Heart right ventricle (tissue), 16 donors: ENCODE data around the gene UNC5C. TPM values are rescaled to one million over a fixed set of nuclear protein-coding genes. Genes with fewer than 3 reads are reported as not detected.

Source experiments
- ATAC-seq, 8 donors: fragments of 200-7000 bp; cut with Tn5 transposase; one replicate each; pipeline ENCODE4 v1.9.1; 2020; ENCODE audit warnings: mild to moderate bottlenecking in 8 of 8, moderate library complexity in 8 of 8, moderate number of reproducible peaks in 1 of 8
- DNase-seq, 2 donors: peaks; one replicate each; pipeline ENCODE4 v3.0.0-alpha.2; 2020
- H3K27ac ChIP-seq, 10 donors: fragments of 200-600 bp; sonication (generic) in 2 of 10; one replicate each; pipeline versions ENCODE4 v1.5.0 to v1.8.0; 2020 to 2022; ENCODE audit warnings: mild to moderate bottlenecking in 3 of 10
- H3K27me3 ChIP-seq, 7 donors: fragments of 200-600 bp; one replicate each; pipeline ENCODE4 v1.8.0; 2021 to 2022; ENCODE audit warnings: mild to moderate bottlenecking in 2 of 7
- H3K36me3 ChIP-seq, 9 donors: fragments of 200-600 bp; sonication (generic) in 1 of 9; one replicate each; pipeline versions ENCODE4 v1.5.0 to v1.8.0; 2020 to 2022; ENCODE audit warnings: mild to moderate bottlenecking in 2 of 9
- H3K4me1 ChIP-seq, 9 donors: fragments of 200-600 bp; sonication (generic) in 1 of 9; one replicate each; pipeline versions ENCODE4 v1.5.0 to v1.8.0; 2020 to 2022; ENCODE audit warnings: mild to moderate bottlenecking in 4 of 9
- H3K4me3 ChIP-seq, 10 donors: fragments of 200-600 bp; sonication (generic) in 2 of 10; one replicate each; pipeline versions ENCODE4 v1.5.0 to v1.8.0; 2020 to 2022; ENCODE audit warnings: mild to moderate bottlenecking in 7 of 10, moderate library complexity in 2 of 10
- H3K9me3 ChIP-seq, 11 donors: fragments of 200-600 bp in 10 of 11; sonication (generic) in 2 of 11; one replicate each; pipeline versions ENCODE4 v1.5.0 to v1.8.0; 2013 to 2022; ENCODE audit warnings: mild to moderate bottlenecking in 2 of 11, control low read depth in 1 of 11, moderate library complexity in 1 of 11
- CTCF ChIP-seq, 9 donors: fragments of 200-600 bp; sonication (generic) in 2 of 9; IDR thresholded peaks; one replicate each; pipeline versions ENCODE4 v1.5.0 to v1.8.0; 2021 to 2022; ENCODE audit warnings: antibody characterized with exemption in 9 of 9, mild to moderate bottlenecking in 5 of 9, moderate library complexity in 1 of 9
- WGBS, 2 donors: extraction: QIAGEN DNeasy Blood & Tissue Kit; methylation state at CpG; one replicate each; pipeline ENCODE4 v1.1.7; 2013; ENCODE audit warnings: inconsistent platforms in 1 of 2; 5-methylcytosine and 5-hydroxymethylcytosine counted together
- intact Hi-C, 10 donors: fragments of 100-400 bp; cut with DNase I; formaldehyde crosslinking; loops; one replicate each; pipeline versions ENCODE4 v1.11.1 to v1.14.2; 2022
- polyA plus RNA-seq, 2 donors: library from polyadenylated mRNA; stranded (reverse); fragments of 200-250 nt; gene quantifications; one replicate each; pipeline ENCODE4 v1.2.3, GENCODE V29; 2013
- total RNA-seq, 10 donors: library from RNA; stranded (reverse); fragmentation: NEBNext Ultra II Directional in 3 of 10; extraction: Animal tissue kit (Norgen Biotek cat#: 25700) in 3 of 10; gene quantifications; one replicate each; pipeline versions ENCODE4 v1.2.1 to v1.2.4, GENCODE V29; 2021 to 2023
- donor health status: Arrhythmogenic right ventricular cardiomyopathy.
- donor health status: ischemic (EF 13 %, LVEDD 7.1; RV severe dilation, severe dysfunction).
- donor health status: healthy with polysubstance abuse.
- donor health status: DM: no; HTN: yes; CAD: no.
- donor health status: DM: no; HTN: no; CAD: no.
- donor health status: ischemic (EF 25% LVEDD 6.9; RV normal size, moderate dysfunction).
- donor health status: ischemic (EF 25% LVEDD 5.7; RV mildly dilated, moderate dysfunction).
- donor health status: healthy.
- donor health status: DM: yes; HTN: yes; CAD: no.
- donor health status: Ischemic cardiomyopathy.
- donor health status: ischemic (EF 35%, LVEDD 5.7; RV mildly dilated, moderate dysfunction).
- donor health status: nonischemic (EF 11% LVEDD 7.7; RV severe dilation, severe dysfunction).
- donor health status: DM: yes; HTN: yes; CAD: no.
- donor health status: PGD.
- donor health status: ischemic (EF 29% LVEDD 5.4; RV normal size, mild dysfunction).
- donor health status: nonischemic (EF 23%, LVEDD 6.1; RV moderate dilation, normal function).

UNC5C gene
- total and polyA plus RNA-seq, 12 donors, result 0.44 to 3.2 (median 1.5) TPM

GRCh38 chr4:95439071-95439470 is 109.7 kb downstream of the UNC5C start:
- ATAC-seq, result no peak
- Histone ChIP-seq H3K27ac (no peak overlapping the region), H3K36me3 (no peaks in the 10 kb centered on the region), H3K27me3 (no peaks in the 10 kb centered on the region), H3K4me1 (no peaks in the 10 kb centered on the region), H3K4me3 (no peak overlapping the region), H3K9me3 (no peaks in the 10 kb centered on the region)
- WGBS, 2 donors, result 54 to 76% methylated on average over 2 of the region's 2 CpGs
- intact Hi-C loops, result no loop called here
- no peak for DNase-seq
- TF ChIP-seq CTCF (IDR thresholded peaks at IDR 0.05), result no peak

GRCh38 chr4:95432466-95432865 is 116.3 kb downstream of the UNC5C start:
- no peak for TF ChIP-seq CTCF (IDR thresholded peaks at IDR 0.05)
- Histone ChIP-seq H3K27me3 (no peaks in the 10 kb centered on the region), H3K9me3 (no peaks in the 10 kb centered on the region), H3K4me1 (peaks cover 0 to 10% (median 0%) of the 10 kb centered on the region in 9 donors), H3K27ac (no peak overlapping the region), H3K4me3 (no peak overlapping the region), H3K36me3 (no peaks in the 10 kb centered on the region)
- intact Hi-C loops, result no loop called here
- no peak for DNase-seq
- ATAC-seq, result no peak
- WGBS, 2 donors, result 63 to 81% methylated on average over 1 of the region's 1 CpG

- intact Hi-C loops, result no loop called here
- no peaks in the 10 kb centered on the region for H3K36me3 ChIP-seq
- H3K27me3 ChIP-seq, result no peaks in the 10 kb centered on the region
- no peak for TF ChIP-seq CTCF (IDR thresholded peaks at IDR 0.05)
- no peak overlapping the region for H3K27ac ChIP-seq
- no peak for ATAC-seq
- peaks cover 0 to 10% (median 0%) of the 10 kb centered on the region in 9 donors for H3K4me1 ChIP-seq
- WGBS, 2 donors, result 79 to 80% methylated on average over 2 of the region's 2 CpGs
- no peak for DNase-seq
- H3K4me3 ChIP-seq, result no peak overlapping the region
- no peaks in the 10 kb centered on the region for H3K9me3 ChIP-seq
Measured at GRCh38 chr4:95431678-95432077, 117.1 kb downstream of the UNC5C start.

GRCh38 chr4:95429416-95429815 is 119.4 kb downstream of the UNC5C start:
- Histone ChIP-seq H3K27ac (no peak overlapping the region), H3K27me3 (no peaks in the 10 kb centered on the region), H3K36me3 (no peaks in the 10 kb centered on the region), H3K9me3 (no peaks in the 10 kb centered on the region), H3K4me3 (no peak overlapping the region), H3K4me1 (peaks cover 0 to 10% (median 0%) of the 10 kb centered on the region in 9 donors)
- WGBS, 2 donors, result 71 to 84% methylated on average over 3 of the region's 3 CpGs
- DNase-seq (no peak), ATAC-seq (no peak)
- no peak for TF ChIP-seq CTCF (IDR thresholded peaks at IDR 0.05)
- intact Hi-C loops, result no loop called here
